Neural cell (in vitro differentiated cells): ENCODE measurements around the gene ADAMTS20. TPM values are rescaled to one million over a fixed set of nuclear protein-coding genes. Genes with fewer than 3 reads are reported as not detected.

Experiments used
- H2AFZ ChIP-seq: fragments of 200-600, 300-800 bp; sonication (generic), shearing (Covaris generic); 2 replicates; pipeline ENCODE4 v1.6.0; 2014; ENCODE audit warnings: low read depth, mild to moderate bottlenecking, antibody characterized with exemption, low read length, moderate library complexity
- H3F3A ChIP-seq: fragments of 200-600 bp; shearing (Covaris generic); 2 replicates; pipeline ENCODE4 v1.6.1; 2016; ENCODE audit warnings: mild to moderate bottlenecking, moderate library complexity, mixed read lengths, antibody characterized with exemption, low read length; ENCODE audit not compliant: insufficient read depth, poor library complexity, severe bottlenecking
- H3K27ac ChIP-seq: fragments of 200-600, 300-800 bp; sonication (generic), shearing (Covaris generic); 2 replicates; pipeline ENCODE4 v1.5.1; 2014; ENCODE audit warnings: mild to moderate bottlenecking, low read length, moderate library complexity
- H3K27me3 ChIP-seq: fragments of 300-800, 200-600 bp; sonication (generic), shearing (Covaris generic); 2 replicates; pipeline ENCODE4 v1.6.0; 2014; ENCODE audit warnings: mild to moderate bottlenecking, low read depth, low read length, moderate library complexity; ENCODE audit not compliant: insufficient read depth
- H3K36me3 ChIP-seq: fragments of 300-800, 200-600 bp; sonication (generic), shearing (Covaris generic); 2 replicates; pipeline ENCODE4 v1.5.1; 2014; ENCODE audit warnings: mild to moderate bottlenecking, antibody characterized with exemption, low read length, moderate library complexity; ENCODE audit not compliant: insufficient read depth
- H3K4me2 ChIP-seq: fragments of 300-800, 200-600 bp; sonication (generic), shearing (Covaris generic); 2 replicates; pipeline ENCODE4 v1.6.0; 2014; ENCODE audit warnings: mild to moderate bottlenecking, low read length
- H3K4me3 ChIP-seq: fragments of 300-800, 200-600 bp; sonication (generic), shearing (Covaris generic); 2 replicates; pipeline ENCODE4 v1.5.1; 2014; ENCODE audit warnings: mild to moderate bottlenecking, low read length, moderate library complexity
- H3K79me2 ChIP-seq: fragments of 200-600 bp; shearing (Covaris generic); replicated peaks from 2 replicates; pipeline ENCODE4 v1.6.0; 2014; ENCODE audit warnings: mild to moderate bottlenecking, low read length, moderate library complexity; ENCODE audit not compliant: insufficient read depth
- H3K9ac ChIP-seq: fragments of 300-800, 200-600 bp; sonication (generic), shearing (Covaris generic); 2 replicates; pipeline ENCODE4 v1.6.1; 2016; ENCODE audit warnings: mild to moderate bottlenecking, low read length, mixed read lengths
- H3K9me2 ChIP-seq: fragments of 200-600 bp; shearing (Covaris generic); 2 replicates; pipeline ENCODE4 v1.6.1; 2016; ENCODE audit warnings: mild to moderate bottlenecking, low read length, mixed read lengths; ENCODE audit not compliant: insufficient read depth
- H3K9me3 ChIP-seq: fragments of 200-600, 300-800 bp; sonication (generic), shearing (Covaris generic); 2 replicates; pipeline ENCODE4 v1.6.1; 2016; ENCODE audit warnings: mild to moderate bottlenecking, mixed run types, low read length, moderate library complexity, mixed read lengths
- H4K20me1 ChIP-seq: fragments of 200-600 bp; shearing (Covaris generic); 2 replicates; pipeline ENCODE4 v1.6.1; 2016; ENCODE audit warnings: mild to moderate bottlenecking, mixed run types; ENCODE audit not compliant: insufficient read depth
- CTCF ChIP-seq: fragments of 450-650 bp; IDR thresholded peaks from 2 replicates; pipeline ENCODE4 v1.5.1; 2014; ENCODE audit warnings: antibody characterized with exemption, mild to moderate bottlenecking, moderate library complexity; ENCODE audit not compliant: poor library complexity, severe bottlenecking
- EP300 ChIP-seq: fragments of 450-650 bp; conservative IDR thresholded peaks from 2 replicates; pipeline ENCODE4 v1.6.1; 2014; ENCODE audit warnings: antibody characterized with exemption, mild to moderate bottlenecking, moderate library complexity; ENCODE audit not compliant: poor library complexity, severe bottlenecking
- EZH2 ChIP-seq: fragments of 200-600, 300-800 bp; shearing (Covaris generic), sonication (generic); IDR thresholded peaks from 2 replicates; pipeline ENCODE4 v1.6.1; 2014; ENCODE audit warnings: antibody characterized with exemption, low read length, borderline replicate concordance, mild to moderate bottlenecking; ENCODE audit not compliant: insufficient read depth, poor library complexity, severe bottlenecking
- MXI1 ChIP-seq: fragments of 450-650 bp; conservative IDR thresholded peaks from 2 replicates; pipeline ENCODE4 v1.6.1; 2014; ENCODE audit warnings: antibody characterized with exemption, mild to moderate bottlenecking; ENCODE audit not compliant: poor library complexity, severe bottlenecking
- POLR2AphosphoS5 ChIP-seq: IDR thresholded peaks from 2 replicates; pipeline ENCODE4 v1.6.1; 2012
- RAD21 ChIP-seq: fragments of 450-650 bp; conservative IDR thresholded peaks from 2 replicates; pipeline ENCODE4 v1.6.1; 2014; ENCODE audit warnings: antibody characterized with exemption, mild to moderate bottlenecking, moderate library complexity
- SMC3 ChIP-seq: fragments of 450-650 bp; conservative IDR thresholded peaks from 2 replicates; pipeline ENCODE4 v1.6.1; 2014; ENCODE audit warnings: antibody characterized with exemption, mild to moderate bottlenecking, moderate library complexity; ENCODE audit not compliant: poor library complexity
- TAF1 ChIP-seq: IDR thresholded peaks from 2 replicates; pipeline ENCODE4 v1.6.1; 2012; ENCODE audit warnings: low read depth
- polyA plus RNA-seq: library from polyadenylated mRNA; depleted of rRNA; stranded (reverse); fragments of >200 nt; gene quantifications from 2 replicates; pipeline ENCODE4 v1.2.3, GENCODE V29; 2014
- TF ChIP-seq, protein P1 (sequence below): IDR thresholded peaks from 2 replicates; pipeline ENCODE4 v1.6.1; 2012; ENCODE audit warnings: borderline replicate concordance

Gene ADAMTS20
- polyA plus RNA-seq, 1 donor from 2014 or later, result 0.72 TPM

DNA sequence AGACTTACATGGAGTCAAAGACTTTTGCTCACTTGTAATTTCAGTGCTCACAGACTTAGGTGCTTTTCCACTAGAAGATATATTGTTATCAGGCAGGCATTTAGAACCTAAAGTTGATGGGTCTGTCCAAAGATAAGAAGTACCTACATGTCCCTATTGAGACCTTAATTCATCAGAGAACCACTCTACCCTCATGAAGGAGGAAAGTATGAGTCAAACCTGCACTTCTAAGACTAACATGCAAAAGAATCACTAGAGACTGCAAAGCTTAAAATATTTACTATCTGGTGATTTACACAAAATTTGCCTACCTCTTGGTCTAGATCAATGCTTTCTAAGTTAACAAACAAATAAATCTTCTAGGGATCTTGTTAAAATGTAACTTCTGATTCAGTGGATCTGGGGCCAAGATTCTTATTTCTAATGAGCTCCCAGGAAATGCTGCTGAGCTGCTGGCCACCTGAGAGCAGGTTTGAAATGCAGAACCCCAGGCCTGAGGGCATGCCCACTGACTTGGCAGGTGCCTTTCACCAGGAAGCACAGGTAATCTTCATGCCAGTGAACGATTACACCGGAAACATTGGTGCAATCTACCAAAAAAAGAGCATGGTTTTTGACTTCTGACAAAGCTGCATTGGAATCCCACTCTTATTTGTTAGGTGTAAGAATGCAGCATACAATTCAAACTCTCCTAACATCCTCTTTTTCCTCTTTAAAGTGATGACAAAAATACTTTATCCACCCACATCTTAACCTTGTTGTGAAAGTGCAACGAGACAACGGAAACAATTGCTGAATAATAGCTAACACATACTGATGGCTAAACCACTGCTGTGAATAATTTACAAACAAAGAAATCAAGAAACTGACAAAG, 214.2 kb downstream of the ADAMTS20 start:
- Histone ChIP-seq H3K4me2 (peak overlapping the region; percentile 1), H3K9me2 (no peaks in the 10 kb centered on the region), H3K9me3 (no peaks in the 10 kb centered on the region), H2AFZ (no peak overlapping the region), H3K36me3 (no peaks in the 10 kb centered on the region), H3F3A (peaks cover 10% of the 10 kb centered on the region), H3K27ac (peak overlapping the region; percentile 63), H3K4me3 (no peak overlapping the region), H3K9ac (no peak overlapping the region), H3K27me3 (no peaks in the 10 kb centered on the region), H4K20me1 (no peaks in the 10 kb centered on the region), H3K79me2 (no peaks in the 10 kb centered on the region)
- TF ChIP-seq POLR2AphosphoS5 (no peak), EP300 (no peak), CTCF (no peak)
- TF ChIP-seq, protein P1, sequence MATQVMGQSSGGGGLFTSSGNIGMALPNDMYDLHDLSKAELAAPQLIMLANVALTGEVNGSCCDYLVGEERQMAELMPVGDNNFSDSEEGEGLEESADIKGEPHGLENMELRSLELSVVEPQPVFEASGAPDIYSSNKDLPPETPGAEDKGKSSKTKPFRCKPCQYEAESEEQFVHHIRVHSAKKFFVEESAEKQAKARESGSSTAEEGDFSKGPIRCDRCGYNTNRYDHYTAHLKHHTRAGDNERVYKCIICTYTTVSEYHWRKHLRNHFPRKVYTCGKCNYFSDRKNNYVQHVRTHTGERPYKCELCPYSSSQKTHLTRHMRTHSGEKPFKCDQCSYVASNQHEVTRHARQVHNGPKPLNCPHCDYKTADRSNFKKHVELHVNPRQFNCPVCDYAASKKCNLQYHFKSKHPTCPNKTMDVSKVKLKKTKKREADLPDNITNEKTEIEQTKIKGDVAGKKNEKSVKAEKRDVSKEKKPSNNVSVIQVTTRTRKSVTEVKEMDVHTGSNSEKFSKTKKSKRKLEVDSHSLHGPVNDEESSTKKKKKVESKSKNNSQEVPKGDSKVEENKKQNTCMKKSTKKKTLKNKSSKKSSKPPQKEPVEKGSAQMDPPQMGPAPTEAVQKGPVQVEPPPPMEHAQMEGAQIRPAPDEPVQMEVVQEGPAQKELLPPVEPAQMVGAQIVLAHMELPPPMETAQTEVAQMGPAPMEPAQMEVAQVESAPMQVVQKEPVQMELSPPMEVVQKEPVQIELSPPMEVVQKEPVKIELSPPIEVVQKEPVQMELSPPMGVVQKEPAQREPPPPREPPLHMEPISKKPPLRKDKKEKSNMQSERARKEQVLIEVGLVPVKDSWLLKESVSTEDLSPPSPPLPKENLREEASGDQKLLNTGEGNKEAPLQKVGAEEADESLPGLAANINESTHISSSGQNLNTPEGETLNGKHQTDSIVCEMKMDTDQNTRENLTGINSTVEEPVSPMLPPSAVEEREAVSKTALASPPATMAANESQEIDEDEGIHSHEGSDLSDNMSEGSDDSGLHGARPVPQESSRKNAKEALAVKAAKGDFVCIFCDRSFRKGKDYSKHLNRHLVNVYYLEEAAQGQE, result no peak

DNA sequence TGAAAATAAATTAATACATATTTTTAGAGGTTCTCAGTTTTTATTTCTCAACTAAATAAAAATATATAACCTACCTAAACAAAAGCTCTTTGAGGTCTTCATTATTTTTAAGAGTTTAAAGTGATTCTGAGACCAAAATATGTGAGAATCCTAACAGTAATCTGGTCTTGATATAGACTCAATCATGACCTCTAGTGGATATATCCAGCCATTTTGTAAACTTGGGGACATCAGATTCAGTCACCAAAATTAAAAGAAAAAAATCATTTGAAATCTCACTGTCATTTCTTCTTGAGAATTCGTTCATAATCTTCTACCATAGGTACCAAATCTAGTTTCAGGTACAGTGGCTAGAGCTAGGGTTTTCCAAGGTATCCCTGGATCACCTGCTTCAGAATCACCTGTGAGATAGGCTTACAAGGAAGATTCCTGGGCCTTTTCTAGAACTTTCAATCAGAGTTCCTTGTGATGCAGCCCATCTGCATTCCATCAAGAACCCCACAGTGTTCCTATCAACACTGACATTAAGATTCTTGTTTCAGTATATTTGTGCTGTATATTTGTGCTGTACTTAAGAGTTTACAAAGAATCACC, 214.9 kb downstream of the ADAMTS20 start:
- no peaks in the 10 kb centered on the region for H3K27me3 ChIP-seq
- no peaks in the 10 kb centered on the region for H3K9me2 ChIP-seq
- no peak overlapping the region for H2AFZ ChIP-seq
- H3K79me2 ChIP-seq, result no peaks in the 10 kb centered on the region
- no peak overlapping the region for H3K27ac ChIP-seq
- no peak overlapping the region for H3K4me3 ChIP-seq
- H3K36me3 ChIP-seq, result no peaks in the 10 kb centered on the region
- H3F3A ChIP-seq, result peaks cover 10% of the 10 kb centered on the region
- H4K20me1 ChIP-seq, result no peaks in the 10 kb centered on the region
- no peak overlapping the region for H3K4me2 ChIP-seq
- no peak overlapping the region for H3K9ac ChIP-seq
- TF ChIP-seq EZH2 (no peak), POLR2AphosphoS5 (no peak), MXI1 (no peak), CTCF (peak; percentile 70), EP300 (no peak), TAF1 (no peak), SMC3 (peak; percentile 73), RAD21 (peak; percentile 71)
- TF ChIP-seq, protein P1, result no peak
- no peaks in the 10 kb centered on the region for H3K9me3 ChIP-seq
